ENCODE results near the gene ADGRV1.

The ADGRV1 gene

GRCh38 chr5:91119981-91120850 lies 561.6 kb downstream of the ADGRV1 start:
- no peak overlapping the region for H3K4me2 ChIP-seq (ENCODE audit: low read length)
- H3K36me3 ChIP-seq (ENCODE audit: control insufficient read depth, low read length): no peaks in the 10 kb centered on the region
- H3K27me3 ChIP-seq (ENCODE audit: control insufficient read depth, low read length): no peaks in the 10 kb centered on the region
- no peaks in the 10 kb centered on the region for H3K9me2 ChIP-seq (replicated peaks; ENCODE audit: control insufficient read depth, low read length)
- no peaks in the 10 kb centered on the region for H3K4me1 ChIP-seq (ENCODE audit: control insufficient read depth, low read length)
- H3K27ac ChIP-seq (ENCODE audit: low read depth, low read length): no peak overlapping the region
- H3K4me3 ChIP-seq (ENCODE audit: low read length): no peak overlapping the region
- H3K9me3 ChIP-seq (ENCODE audit: control insufficient read depth, insufficient read depth, low read length): no peaks in the 10 kb centered on the region
- TF ChIP-seq CTCF (IDR thresholded peaks at IDR 0.05; ENCODE audit: low read depth, low read length, poor library complexity, severe bottlenecking) (no peak), EZH2phosphoT487 (IDR thresholded peaks at IDR 0.05; ENCODE audit: borderline replicate concordance, low read length) (no peak)
- H4K20me1 ChIP-seq (ENCODE audit: control insufficient read depth, insufficient read depth, low read depth, low read length): no peaks in the 10 kb centered on the region
- H3F3A ChIP-seq (ENCODE audit: control insufficient read depth, insufficient read depth): no peaks in the 10 kb centered on the region
- H3K79me2 ChIP-seq (ENCODE audit: control insufficient read depth, low read length): no peaks in the 10 kb centered on the region

GRCh38 chr5:91121347-91121993 lies 562.9 kb downstream of the ADGRV1 start:
- TF ChIP-seq EZH2phosphoT487 (IDR thresholded peaks at IDR 0.05; ENCODE audit: borderline replicate concordance, low read length) (no peak), CTCF (IDR thresholded peaks at IDR 0.05; ENCODE audit: low read depth, low read length, poor library complexity, severe bottlenecking) (no peak)
- no peaks in the 10 kb centered on the region for H3K79me2 ChIP-seq (ENCODE audit: control insufficient read depth, low read length)

GRCh38 chr5:91122651-91123050 lies 564.1 kb downstream of the ADGRV1 start:
- TF ChIP-seq CTCF (IDR thresholded peaks at IDR 0.05; ENCODE audit: low read depth, low read length, poor library complexity, severe bottlenecking): no peak
- no peak for TF ChIP-seq EZH2phosphoT487 (IDR thresholded peaks at IDR 0.05; ENCODE audit: borderline replicate concordance, low read length)
- H3K79me2 ChIP-seq (ENCODE audit: control insufficient read depth, low read length): no peaks in the 10 kb centered on the region
- no peaks in the 10 kb centered on the region for H3K9me2 ChIP-seq (replicated peaks; ENCODE audit: control insufficient read depth, low read length)
- H3K4me2 ChIP-seq (ENCODE audit: low read length): no peak overlapping the region
- H3K27me3 ChIP-seq (ENCODE audit: control insufficient read depth, low read length): 0 out of 2 replicates have a peak, but pooled peaks cover under 1% of the 10 kb centered on the region
- H3K4me1 ChIP-seq (ENCODE audit: control insufficient read depth, low read length): no peaks in the 10 kb centered on the region
- H4K20me1 ChIP-seq (ENCODE audit: control insufficient read depth, insufficient read depth, low read depth, low read length): no peaks in the 10 kb centered on the region
- no peak overlapping the region for H3K27ac ChIP-seq (ENCODE audit: low read depth, low read length)
- H3K36me3 ChIP-seq (ENCODE audit: control insufficient read depth, low read length): no peaks in the 10 kb centered on the region
- no peak overlapping the region for H3K4me3 ChIP-seq (ENCODE audit: low read length)
- no peaks in the 10 kb centered on the region for H3F3A ChIP-seq (ENCODE audit: control insufficient read depth, insufficient read depth)
- no peaks in the 10 kb centered on the region for H3K9me3 ChIP-seq (ENCODE audit: control insufficient read depth, insufficient read depth, low read length)

More at GRCh38 chr5:91121347-91121993, 562.9 kb downstream of the ADGRV1 start:
- Histone ChIP-seq H3K9me2 (replicated peaks; ENCODE audit: control insufficient read depth, low read length) (no peaks in the 10 kb centered on the region), H3K9me3 (ENCODE audit: control insufficient read depth, insufficient read depth, low read length) (no peaks in the 10 kb centered on the region), H4K20me1 (ENCODE audit: control insufficient read depth, insufficient read depth, low read depth, low read length) (no peaks in the 10 kb centered on the region), H3K4me1 (ENCODE audit: control insufficient read depth, low read length) (no peaks in the 10 kb centered on the region), H3K4me3 (ENCODE audit: low read length) (no peak overlapping the region), H3K27ac (ENCODE audit: low read depth, low read length) (no peak overlapping the region), H3F3A (ENCODE audit: control insufficient read depth, insufficient read depth) (no peaks in the 10 kb centered on the region), H3K4me2 (ENCODE audit: low read length) (no peak overlapping the region), H3K27me3 (ENCODE audit: control insufficient read depth, low read length) (no peaks in the 10 kb centered on the region), H3K36me3 (ENCODE audit: control insufficient read depth, low read length) (no peaks in the 10 kb centered on the region)

Measured in DOHH2 (cell line).